ENCODE results near the gene CRB3.

- no peak for TF ChIP-seq CTCF (IDR thresholded peaks at IDR 0.05; ENCODE audit: low read length)
- no peak for TF ChIP-seq EZH2 (optimal IDR thresholded peaks at IDR 0.05; ENCODE audit: low read depth, low read length)
- TF ChIP-seq EZH2phosphoT487 (IDR thresholded peaks at IDR 0.05; ENCODE audit: low read length), result no peak
Observed at GRCh38 chr19:6476896-6477431, 12.9 kb downstream of the CRB3 start.

Measured in MM.1S (cell line).